ENCODE data around the gene CHKA. TPM values are rescaled to one million over a fixed set of nuclear protein-coding genes. Genes with fewer than 3 reads are reported as not detected.

CHKA gene
- total RNA-seq, 1 donor from 2014 or later = 17.9 TPM

GRCh38 chr11:68006606-68007166 is 114.5 kb downstream of the CHKA start:
- no peak for TF ChIP-seq CTCF (conservative IDR thresholded peaks at IDR 0.05; ENCODE audit: low read depth, low read length)
- no peak overlapping the region for H3K4me3 ChIP-seq (ENCODE audit: low read depth, low read length)
- DNase-seq (ENCODE audit: low read depth) = no peak

GRCh38 chr11:68004551-68005335 is 116.4 kb downstream of the CHKA start:
- peak overlapping the region; percentile 65 for H3K4me3 ChIP-seq (ENCODE audit: low read depth, low read length)
- DNase-seq (ENCODE audit: low read depth) = no peak
- TF ChIP-seq CTCF (conservative IDR thresholded peaks at IDR 0.05; ENCODE audit: low read depth, low read length) = no peak

GRCh38 chr11:68003846-68004550 is 117.2 kb downstream of the CHKA start, which contains the start of gene UNC93B1:
Gene UNC93B1 (minus strand): TSS chr11:68004097. CDS start chr11:68004043, 54 bp downstream.
- no peak for TF ChIP-seq CTCF (conservative IDR thresholded peaks at IDR 0.05; ENCODE audit: low read depth, low read length)
- no peak for DNase-seq (ENCODE audit: low read depth)
- peak within 1 kb of the TSS; percentile 65 for H3K4me3 ChIP-seq (ENCODE audit: low read depth, low read length)

- DNase-seq (ENCODE audit: low read depth) = no peak
- peak overlapping the region; percentile 65 for H3K4me3 ChIP-seq (ENCODE audit: low read depth, low read length)
- TF ChIP-seq CTCF (conservative IDR thresholded peaks at IDR 0.05; ENCODE audit: low read depth, low read length) = no peak
Observed at GRCh38 chr11:68002938-68003845, 118.0 kb downstream of the CHKA start.

Other genes with a start within 250 kb of the CHKA start
- 16.3 and 37.4 TPM in 2 replicates for gene UNC93B1, start 117.3 kb downstream of the CHKA start, total RNA-seq
- 3.9 and 4.4 TPM in 2 replicates for gene ALDH3B1, start 111.1 kb downstream of the CHKA start, total RNA-seq
- gene NDUFS8, start 90.7 kb downstream of the CHKA start, total RNA-seq = 240 and 345 TPM in 2 replicates
- gene TCIRG1, start 82.4 kb downstream of the CHKA start, total RNA-seq = 100 and 156 TPM in 2 replicates
- 16.1 and 17.5 TPM in 2 replicates for gene KMT5B, start 91.9 kb upstream of the CHKA start, total RNA-seq
- gene C11orf24, start 150.6 kb upstream of the CHKA start, total RNA-seq = 46.4 and 77.3 TPM in 2 replicates
- gene LRP5, start 191.2 kb upstream of the CHKA start, total RNA-seq = 22.4 and 31.4 TPM in 2 replicates